Measurements from ENCODE around the gene NFATC1. TPM values are rescaled to one million over a fixed set of nuclear protein-coding genes. Genes with fewer than 3 reads are reported as not detected.

NFATC1 gene
- total RNA-seq, 1 experiment from 2014 or later: 1.8 TPM

DNA sequence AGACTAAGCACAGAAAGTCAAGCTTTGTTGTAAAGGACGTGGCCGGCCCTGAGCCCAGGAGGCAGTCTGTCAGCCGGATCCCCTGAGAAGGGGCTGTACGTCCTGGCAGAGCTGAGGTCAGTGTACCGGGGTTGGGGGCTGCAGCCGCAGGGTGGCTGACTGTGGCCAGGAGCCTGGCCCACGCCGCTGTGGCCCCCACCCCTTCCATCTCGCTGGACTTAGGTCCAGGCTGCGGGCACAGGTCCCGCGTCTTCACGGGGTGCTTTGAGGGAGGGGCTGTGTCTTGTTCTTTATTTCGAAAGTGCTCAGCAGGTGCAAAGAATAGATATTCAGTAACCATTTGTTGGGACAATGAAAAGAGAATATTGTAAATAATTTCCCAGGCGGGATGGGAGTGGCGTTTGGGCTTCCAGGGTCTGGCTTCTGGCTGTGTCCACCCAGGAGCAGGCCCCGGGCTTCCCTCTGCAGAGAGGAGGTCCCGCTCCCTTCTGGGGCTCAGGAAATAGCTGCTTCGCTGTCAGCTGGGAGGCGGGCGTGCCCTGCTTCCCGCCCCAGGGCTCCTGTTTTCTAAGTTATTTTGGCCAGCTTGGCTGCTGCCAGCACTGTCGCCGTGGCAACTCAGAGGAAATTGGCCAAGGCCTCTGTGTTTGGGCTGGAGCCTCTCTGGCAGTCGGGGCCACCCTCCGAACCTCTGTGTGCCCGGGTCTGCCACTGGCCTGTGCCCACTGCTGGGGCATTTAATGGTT lies 7.4 kb downstream of the NFATC1 start:
- DNase-seq (ENCODE audit: extremely low read depth, low read depth): no peak

- no peak for DNase-seq (ENCODE audit: extremely low read depth, low read depth)
Measured at GRCh38 chr18:79403723-79404566, 8.2 kb downstream of the NFATC1 start.

GRCh38 chr18:79404567-79404910 lies 8.8 kb downstream of the NFATC1 start:
- no peak for DNase-seq (ENCODE audit: extremely low read depth, low read depth)

- DNase-seq (ENCODE audit: extremely low read depth, low read depth): no peak
Measured at GRCh38 chr18:79405019-79405780, 9.5 kb downstream of the NFATC1 start.

GRCh38 chr18:79405781-79406575 lies 10.2 kb downstream of the NFATC1 start:
- DNase-seq (ENCODE audit: extremely low read depth, low read depth): no peak

DNA sequence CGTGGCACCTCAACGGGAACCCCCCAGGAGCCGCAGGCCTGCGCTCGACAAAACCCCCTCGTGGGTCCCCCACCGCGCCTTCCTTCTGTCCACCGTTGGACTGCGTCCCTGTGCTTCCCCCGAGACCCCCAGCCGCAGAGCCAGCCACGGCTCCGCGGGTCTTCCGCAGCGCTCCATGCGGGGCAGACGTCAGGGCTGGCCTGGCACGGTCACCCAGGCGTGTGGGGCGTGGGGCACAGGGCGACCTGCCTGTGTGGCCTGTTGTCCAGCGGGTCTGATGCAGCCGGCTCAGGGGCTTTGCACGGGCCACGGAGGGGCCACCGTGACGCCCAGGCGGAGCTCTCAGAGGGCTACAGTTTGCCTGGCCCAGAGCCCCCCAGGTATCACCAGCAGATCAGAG lies 11.0 kb downstream of the NFATC1 start:
- no peak for DNase-seq (ENCODE audit: extremely low read depth, low read depth)

GRCh38 chr18:79409313-79409712 lies 13.6 kb downstream of the NFATC1 start:
- no peak for DNase-seq (ENCODE audit: extremely low read depth, low read depth)

GRCh38 chr18:79410171-79410641 lies 14.5 kb downstream of the NFATC1 start:
- no peak for DNase-seq (ENCODE audit: extremely low read depth, low read depth)

GRCh38 chr18:79410731-79411613 lies 15.2 kb downstream of the NFATC1 start:
- no peak for DNase-seq (ENCODE audit: extremely low read depth, low read depth)

GRCh38 chr18:79411614-79412526 lies 16.1 kb downstream of the NFATC1 start:
- no peak for DNase-seq (ENCODE audit: extremely low read depth, low read depth)

DNA sequence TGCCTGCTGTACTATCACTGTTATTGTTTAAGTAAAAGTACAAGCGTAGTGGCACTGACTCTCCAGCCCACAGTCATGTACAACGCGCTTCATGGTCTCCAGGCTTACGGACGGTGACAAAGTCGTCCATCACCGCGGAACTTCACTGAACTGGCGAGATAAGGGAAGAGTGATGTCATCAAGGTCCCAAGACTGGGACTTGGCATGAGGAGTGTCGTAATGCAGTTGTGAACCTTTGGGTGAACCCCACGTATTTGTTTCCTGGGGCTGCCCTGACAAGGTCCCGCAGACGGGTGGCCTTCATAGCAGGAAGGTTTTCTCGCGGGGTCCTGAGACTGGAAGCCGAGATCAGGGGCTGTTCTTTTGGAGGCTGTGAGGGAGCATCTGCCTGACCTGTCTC lies 17.3 kb downstream of the NFATC1 start:
- DNase-seq (ENCODE audit: extremely low read depth, low read depth): no peak

DNA sequence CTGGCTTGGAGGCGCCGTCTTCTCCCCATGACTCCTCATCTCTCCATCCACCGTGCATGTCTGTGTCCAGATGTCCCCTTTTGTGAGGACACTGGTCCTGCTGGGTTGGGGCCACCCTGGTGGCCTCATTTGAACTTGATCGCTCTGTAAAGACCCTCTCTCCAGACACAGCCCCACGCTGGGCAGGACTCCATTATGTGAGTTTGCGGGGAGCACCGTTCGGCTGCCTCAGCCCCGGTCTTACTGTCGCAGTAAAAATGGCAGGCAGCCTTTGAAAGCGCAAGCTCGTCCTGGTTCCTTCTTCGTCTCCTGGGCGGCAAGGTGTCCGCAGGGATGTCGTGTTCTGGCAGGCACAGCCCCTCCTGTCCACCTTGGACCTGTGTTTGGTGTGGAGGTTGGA lies 17.7 kb downstream of the NFATC1 start:
- DNase-seq (ENCODE audit: extremely low read depth, low read depth): no peak

DNA sequence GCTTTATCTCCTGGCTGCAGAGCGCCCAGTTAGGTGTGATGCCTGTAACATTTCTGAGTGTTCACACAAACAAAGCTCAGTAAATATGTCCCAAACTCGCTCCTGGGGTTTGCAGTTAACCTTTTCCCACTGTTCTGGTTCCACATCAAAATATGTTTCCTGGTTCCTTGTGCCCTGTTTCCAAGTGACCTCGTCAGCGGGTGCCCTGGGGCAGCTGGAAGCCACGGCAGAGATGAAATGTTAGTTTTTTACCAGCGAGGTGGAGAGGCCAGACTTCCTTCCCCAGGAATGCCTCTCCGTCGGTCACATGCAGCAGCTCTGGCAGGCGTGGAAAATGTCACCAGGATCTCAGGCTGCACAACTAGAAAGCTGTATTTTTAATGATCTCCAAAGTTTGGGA lies 18.2 kb downstream of the NFATC1 start:
- DNase-seq (ENCODE audit: extremely low read depth, low read depth): no peak

- DNase-seq (ENCODE audit: extremely low read depth, low read depth): no peak
Measured at GRCh38 chr18:79416022-79416676, 20.4 kb downstream of the NFATC1 start.

GRCh38 chr18:79416677-79417052 lies 20.9 kb downstream of the NFATC1 start:
- DNase-seq (ENCODE audit: extremely low read depth, low read depth): no peak

GRCh38 chr18:79418236-79418635 lies 22.5 kb downstream of the NFATC1 start:
- DNase-seq (ENCODE audit: extremely low read depth, low read depth): no peak

- no peak for DNase-seq (ENCODE audit: extremely low read depth, low read depth)
Measured at GRCh38 chr18:79418642-79419041, 22.9 kb downstream of the NFATC1 start.
